Hematopoietic multipotent progenitor cell treated with erythropoietin and hydrocortisone succinate and interleukin-3 and kit ligand, for 15 days (in vitro differentiated cells): ENCODE measurements around the gene MOV10.

Experiments
- DNase-seq: peaks from one replicate; pipeline ENCODE4 v3.0.0-alpha.2; 2015; ENCODE audit warnings: low spot score

The MOV10 gene

DNA sequence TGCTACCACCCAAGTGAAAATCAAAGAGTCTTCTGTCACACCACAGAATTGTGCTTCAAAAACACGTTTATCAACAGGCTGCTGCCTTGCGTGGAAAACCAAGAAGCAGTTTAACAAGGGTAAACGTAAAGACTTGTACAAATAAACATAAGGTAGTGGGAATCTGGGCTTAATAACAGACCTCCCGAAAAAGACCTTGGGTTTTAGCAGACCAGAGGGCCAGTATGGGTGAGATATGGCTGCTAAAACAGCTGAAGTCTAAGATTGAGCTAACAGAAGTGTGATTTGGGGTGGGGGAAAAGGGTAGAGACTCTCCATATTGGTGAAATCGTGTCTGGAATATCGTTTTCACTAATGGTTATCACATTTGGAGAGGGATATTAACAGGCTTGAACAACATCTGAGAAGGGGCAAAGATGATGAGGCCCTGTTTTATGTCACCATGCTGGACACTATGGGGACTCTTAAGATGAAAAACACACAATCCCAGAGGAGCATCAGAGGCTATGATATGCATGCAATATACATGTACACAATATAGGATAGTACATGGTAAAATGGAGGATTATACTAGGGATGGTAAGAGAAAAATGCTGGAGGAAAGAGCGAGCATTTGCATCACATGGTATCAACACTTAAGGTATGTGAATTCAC lies 1.4 kb downstream of the MOV10 start:
- no peak for DNase-seq

DNA sequence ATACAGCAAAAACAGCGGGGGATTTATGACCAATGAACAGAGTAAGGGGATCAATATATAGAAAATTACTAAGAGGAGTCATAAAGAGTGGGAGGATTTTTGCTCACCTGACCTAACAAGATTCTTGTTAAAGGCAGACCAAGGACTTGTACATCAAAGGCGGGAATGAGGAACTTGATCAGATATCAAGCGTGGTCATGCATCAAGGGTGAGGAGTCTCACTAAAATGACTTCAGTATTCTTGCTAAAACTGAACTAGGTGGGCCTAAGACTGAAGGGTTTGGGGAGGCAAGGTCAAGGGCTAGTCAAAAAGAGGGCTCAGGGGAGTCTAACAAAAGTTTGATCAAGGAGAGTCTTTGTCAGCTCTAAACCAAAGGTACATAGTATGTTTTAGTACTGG lies 2.1 kb downstream of the MOV10 start:
- DNase-seq, result no peak

DNA sequence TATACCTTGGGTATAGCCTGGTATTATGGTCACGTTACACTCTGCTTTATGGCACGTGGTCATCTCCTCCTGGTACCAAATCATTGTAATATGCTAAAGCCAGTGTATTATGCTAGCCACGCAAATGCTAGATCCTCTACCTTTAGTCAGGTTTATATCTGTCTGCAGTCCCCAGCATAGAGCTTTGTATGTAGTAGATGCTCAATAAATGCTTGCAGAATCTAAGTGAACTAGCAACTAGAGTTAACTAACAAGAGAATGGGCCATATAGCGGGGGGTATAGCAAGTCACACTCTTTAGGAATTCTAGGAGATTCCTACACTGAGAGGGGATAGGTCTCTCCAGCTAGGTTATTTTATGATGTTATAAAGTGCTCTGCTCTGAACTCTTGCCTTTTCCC lies 3.0 kb downstream of the MOV10 start:
- no peak for DNase-seq

DNA sequence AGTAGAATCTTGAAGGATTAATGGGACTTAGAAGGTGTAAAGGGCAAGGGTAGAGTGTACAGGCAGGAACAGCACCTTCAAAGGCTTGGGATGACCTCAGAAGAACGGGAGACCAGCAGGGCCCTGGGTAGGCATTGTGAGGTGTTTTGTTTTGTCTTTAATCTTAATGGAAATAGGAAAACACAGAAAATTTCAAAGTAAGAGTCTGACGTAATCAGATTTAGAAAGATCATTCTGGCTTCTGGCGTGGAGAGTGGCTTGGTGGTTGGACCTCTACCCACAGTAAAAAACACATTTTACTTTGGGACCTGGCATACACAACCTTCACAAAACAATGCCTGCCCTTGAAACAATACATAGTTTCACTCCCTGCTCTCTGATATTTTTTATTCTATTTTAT lies 4.1 kb downstream of the MOV10 start:
- no peak for DNase-seq

DNA sequence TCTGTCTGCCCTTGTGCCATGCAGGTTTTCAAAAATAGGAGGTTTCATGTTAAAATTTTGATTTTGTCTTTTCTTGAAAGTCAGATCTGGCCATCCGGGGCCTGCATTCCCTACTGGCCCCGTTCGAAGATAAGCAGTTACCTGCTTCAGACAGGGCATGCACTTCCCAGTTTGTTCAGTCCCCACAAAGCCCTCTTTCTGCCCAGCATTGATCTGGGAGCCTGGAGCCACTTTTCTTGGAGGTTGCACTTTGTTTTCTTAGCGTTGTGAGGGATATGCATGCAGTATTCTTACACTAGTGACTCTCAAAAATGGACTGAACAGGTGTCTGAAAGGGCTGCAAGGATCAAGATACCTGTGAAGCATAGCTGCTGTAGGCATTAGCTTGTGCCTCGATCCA lies 11.5 kb downstream of the MOV10 start:
- no peak for DNase-seq

DNA sequence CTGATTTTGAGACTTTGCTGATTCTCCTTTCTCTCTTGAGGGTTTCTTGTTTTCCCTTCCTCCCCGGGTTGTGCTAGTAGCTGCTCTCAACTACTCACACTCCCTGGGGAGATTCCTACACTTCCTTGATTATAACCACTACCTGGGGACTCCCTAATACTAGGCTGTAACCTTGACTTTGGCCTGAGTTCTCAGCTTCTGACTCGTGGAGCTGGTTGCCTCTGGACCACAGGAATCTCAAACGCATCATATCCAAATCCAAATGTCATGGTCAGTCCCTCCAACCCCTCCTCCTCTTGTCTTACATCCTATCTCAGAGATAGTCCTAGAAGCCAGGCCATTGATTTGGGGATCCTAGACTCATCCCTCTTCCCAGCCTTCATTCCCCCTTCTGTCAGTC lies 12.0 kb downstream of the MOV10 start:
- no peak for DNase-seq

- no peak for DNase-seq
Observed at GRCh38 chr1:112686835-112687234, 12.4 kb downstream of the MOV10 start.

DNA sequence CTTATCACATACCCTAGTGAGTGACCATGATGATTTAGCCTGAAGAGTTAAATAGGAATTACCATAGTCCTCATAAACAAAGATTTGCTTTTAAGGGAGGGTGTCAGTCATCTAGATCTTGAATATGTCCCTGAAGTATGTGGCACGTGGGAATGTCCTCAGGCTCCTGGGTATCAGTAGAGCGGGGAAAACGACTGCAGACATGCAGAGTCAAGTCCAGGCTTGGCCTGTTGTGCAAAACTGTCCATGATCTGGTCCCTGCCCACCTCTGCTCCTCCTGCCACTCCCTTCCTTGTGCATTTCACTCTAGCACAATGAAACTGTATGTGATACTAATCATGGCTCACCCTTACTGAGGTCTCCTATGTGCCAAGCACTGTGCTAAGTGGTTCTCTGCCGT lies 12.9 kb downstream of the MOV10 start:
- DNase-seq, result no peak

DNA sequence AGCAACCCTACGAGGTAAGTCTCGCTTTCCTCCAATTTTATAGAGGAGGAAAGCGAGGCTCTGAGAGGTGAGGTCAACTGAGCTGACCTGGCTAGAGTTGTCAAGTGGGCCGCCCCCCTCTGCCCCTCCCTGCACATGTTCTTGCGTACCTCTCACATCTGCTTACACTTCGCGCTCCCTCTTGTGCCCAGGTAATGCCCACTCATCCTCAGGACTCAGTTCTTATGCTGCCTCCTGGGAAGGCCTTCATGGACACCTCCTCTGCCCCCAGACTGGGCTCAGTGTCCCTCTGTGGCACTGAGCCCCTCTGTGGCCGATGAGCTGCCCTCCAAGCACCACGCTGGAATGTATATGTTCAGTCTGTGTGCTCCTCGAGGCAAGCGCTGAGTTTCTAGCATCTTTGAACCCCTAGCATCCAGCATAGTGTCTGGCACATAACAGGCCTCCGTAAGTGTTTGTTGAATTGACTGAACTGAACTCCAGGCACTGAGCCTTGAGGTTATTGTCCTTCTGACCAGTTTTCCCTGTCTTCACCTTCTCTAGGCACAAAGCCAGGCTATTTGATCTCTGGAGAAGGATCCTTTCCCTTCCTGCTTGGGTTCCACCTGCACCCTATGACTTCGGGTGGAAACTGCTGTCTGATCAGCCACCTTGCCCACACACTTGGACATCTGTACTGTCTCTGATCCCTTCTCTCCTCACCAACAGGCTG lies 13.5 kb downstream of the MOV10 start:
- no peak for DNase-seq

- DNase-seq, result no peak
Observed at GRCh38 chr1:112688781-112689193, 14.3 kb downstream of the MOV10 start.

GRCh38 chr1:112689196-112689841 lies 14.9 kb downstream of the MOV10 start:
- DNase-seq, result no peak

- DNase-seq, result no peak
Observed at GRCh38 chr1:112689842-112690237, 15.4 kb downstream of the MOV10 start.

DNA sequence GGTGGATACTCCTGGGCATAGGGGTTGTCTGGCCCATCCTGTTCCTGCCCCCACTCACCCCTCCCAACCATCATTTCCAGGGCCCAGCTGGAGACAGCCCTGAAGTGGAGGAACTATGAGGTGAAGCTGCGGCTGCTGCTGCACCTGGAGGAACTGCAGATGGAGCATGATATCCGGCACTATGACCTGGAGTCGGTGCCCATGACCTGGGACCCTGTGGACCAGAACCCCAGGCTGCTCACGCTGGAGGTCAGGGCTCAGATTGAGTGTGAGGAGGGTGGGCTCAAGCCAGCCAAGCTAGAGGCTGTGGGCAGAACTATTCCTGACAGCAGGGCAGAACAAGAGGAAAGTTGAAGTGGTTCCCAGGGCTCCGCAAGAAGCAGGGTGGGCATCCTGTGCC lies 18.2 kb downstream of the MOV10 start:
- no peak for DNase-seq

DNA sequence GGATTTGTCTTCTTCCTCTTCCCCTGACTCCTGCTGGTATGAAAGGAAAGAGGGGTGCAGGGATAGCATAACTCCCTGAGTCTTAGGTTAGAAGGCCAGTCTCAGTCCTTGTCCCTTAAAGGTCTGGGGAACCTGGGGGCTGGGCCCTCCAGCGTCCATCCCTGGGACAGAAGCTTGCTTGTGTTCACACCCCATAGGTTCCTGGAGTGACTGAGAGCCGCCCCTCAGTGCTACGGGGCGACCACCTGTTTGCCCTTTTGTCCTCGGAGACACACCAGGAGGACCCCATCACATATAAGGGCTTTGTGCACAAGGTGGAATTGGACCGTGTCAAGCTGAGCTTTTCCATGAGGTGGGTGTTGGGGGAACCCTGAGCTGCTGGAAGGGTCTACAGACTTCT lies 19.4 kb downstream of the MOV10 start:
- no peak for DNase-seq

GRCh38 chr1:112694363-112694929 lies 20.0 kb downstream of the MOV10 start:
- no peak for DNase-seq

- DNase-seq, result no peak
Observed at GRCh38 chr1:112695276-112695675, 20.8 kb downstream of the MOV10 start.

DNA sequence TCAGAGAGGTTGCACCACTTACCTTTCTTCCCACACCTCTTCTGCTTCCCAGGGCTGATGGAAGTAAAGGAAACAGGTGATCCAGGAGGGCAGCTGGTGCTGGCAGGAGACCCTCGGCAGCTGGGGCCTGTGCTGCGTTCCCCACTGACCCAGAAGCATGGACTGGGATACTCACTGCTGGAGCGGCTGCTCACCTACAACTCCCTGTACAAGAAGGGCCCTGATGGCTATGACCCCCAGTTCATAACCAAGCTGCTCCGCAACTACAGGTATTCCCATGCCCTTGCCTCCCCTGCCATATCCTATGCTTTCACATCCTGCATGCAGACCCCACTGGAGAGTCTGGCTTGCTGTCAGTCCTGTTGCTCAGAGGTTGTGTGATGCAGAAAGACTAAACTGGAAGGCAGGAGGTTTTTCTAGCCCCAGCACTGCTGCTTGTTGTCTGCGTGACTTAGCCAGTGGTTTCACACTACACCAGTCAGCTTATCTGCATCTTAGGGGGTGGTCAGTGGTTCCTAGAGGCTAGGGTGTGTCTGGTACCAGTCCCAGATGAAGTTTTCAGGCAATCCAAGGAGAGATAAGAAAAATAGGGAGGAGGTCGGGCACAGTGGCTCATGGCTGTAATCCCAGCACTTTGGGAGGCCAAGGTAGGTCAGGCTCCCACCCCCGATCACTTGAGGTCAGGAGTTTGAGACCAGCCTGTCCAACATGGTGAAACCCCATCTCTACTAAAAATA lies 22.3 kb downstream of the MOV10 start:
- DNase-seq, result no peak

DNA sequence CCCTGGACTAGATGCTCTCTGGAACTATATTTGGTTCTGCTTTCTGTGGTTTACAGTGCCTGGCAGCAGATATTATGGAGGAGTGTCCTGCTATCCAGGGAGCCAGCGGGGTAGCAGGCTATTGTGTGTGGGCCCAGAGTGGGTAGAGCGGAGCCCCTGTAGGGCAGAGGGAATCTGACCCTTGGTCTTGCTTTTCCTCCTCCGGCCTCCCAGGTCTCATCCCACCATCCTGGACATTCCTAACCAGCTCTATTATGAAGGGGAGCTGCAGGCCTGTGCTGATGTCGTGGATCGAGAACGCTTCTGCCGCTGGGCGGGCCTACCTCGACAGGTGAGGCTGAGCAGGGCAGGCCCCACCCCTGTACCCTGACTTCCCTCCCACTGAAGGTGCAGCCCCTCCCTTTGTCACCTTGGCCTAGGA lies 23.3 kb downstream of the MOV10 start:
- DNase-seq, result no peak

DNA sequence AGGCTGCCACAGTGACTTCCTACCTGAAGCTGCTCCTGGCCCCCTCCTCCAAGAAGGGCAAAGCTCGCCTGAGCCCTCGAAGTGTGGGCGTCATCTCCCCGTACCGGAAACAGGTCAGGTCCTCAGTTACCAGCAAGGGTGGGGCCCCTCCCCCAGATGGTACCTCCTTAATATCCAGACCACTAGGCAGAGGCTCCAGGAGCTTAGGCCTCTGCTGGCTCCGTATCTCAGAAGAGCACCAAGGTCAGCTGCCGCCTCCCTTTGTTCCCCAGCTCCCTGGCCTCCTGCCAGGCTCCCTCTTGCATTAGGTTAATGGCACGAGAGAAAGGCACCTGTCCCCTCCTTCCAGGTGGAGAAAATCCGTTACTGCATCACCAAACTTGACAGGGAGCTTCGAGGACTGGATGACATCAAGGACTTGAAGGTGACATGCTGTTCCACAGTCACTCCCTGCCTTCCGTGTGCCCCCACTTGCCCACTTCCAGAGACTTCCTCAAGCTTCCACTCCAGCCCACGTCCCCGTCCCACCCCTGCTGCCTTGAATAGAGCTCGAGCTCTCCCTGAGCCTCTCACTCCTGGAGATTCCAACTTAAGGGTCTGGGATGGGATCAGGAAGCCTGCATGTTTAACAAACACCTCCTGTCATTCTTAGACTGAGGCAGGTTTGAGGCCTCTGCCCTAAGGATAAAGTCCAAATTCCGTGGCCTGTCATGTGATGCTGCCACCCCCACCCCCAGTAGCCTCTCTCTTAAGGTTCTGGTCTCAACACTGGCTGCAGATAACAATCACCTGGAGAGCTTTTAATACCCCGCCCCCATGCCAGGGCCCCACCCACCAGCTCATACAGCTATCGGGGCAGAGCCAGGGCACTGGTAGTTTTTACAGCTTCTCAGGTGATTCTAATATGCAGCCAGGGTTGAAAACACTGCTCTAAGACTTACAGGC lies 24.2 kb downstream of the MOV10 start:
- DNase-seq, result peak; percentile 72

DNA sequence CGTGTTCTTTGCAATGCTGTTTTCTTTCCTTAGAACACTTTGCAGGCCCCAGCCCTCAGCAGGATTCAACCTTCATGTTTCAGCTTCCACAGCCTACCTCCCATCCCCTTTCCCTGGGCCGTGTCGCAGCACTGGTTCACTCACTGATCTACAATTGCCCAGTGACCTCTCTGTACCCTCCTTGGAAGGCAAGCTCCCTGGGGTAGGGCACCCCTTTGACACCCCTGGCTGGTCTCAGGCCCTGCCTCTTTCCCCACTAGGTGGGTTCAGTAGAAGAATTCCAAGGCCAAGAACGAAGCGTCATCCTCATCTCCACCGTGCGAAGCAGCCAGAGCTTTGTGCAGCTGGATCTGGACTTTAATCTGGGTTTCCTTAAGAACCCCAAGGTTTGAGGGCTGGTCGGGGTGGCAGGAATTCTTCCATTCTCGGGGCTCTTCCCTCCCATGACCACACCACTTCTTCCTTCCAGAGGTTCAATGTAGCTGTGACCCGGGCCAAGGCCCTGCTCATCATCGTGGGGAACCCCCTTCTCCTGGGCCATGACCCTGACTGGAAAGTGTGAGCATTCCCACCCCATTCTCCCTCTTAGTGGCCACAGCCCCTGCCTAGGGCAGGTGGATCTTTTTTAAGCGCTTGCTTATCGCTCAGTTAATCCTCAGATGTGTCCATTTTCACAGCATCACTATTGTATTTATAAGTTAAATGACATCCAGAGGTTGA lies 25.1 kb downstream of the MOV10 start:
- DNase-seq, result no peak
